ENCODE results near the gene SLC1A3. TPM values are rescaled to one million over a fixed set of nuclear protein-coding genes. Genes with fewer than 3 reads are reported as not detected.
A peak's percentile ranks its signal among the peaks of the same experiment; 100 is the strongest.

The SLC1A3 gene
- total RNA-seq, 1 experiment from 2014 or later = 9.6 TPM

GRCh38 chr5:36689225-36689624, 82.8 kb downstream of the SLC1A3 start:
- ChIA-PET CTCF (interaction anchor here (1.8 to 10.5 kb wide), 4 partner anchors 20 to 273 kb away, joined by 6 to 252 read pairs (median 90); no protein-coding TSS in a partner anchor), POLR2A (interaction anchor here (0.6 to 2.8 kb wide), 2 partner anchors 83 to 106 kb away, joined by 4 to 35 read pairs; partner anchors contain the start of gene SLC1A3)
- Mint-ChIP-seq H3K4me3 (ENCODE audit: unreplicated experiment) (peak overlapping the region; percentile 6), H3K4me1 (ENCODE audit: insufficient read depth, unreplicated experiment) (peaks cover 14% of the 10 kb centered on the region), H3K27me3 (ENCODE audit: insufficient read depth, unreplicated experiment) (no peaks in the 10 kb centered on the region), H3K9me3 (ENCODE audit: unreplicated experiment) (no peaks in the 10 kb centered on the region), H3K27ac (ENCODE audit: low read depth, unreplicated experiment) (no peak overlapping the region), H3K36me3 (ENCODE audit: insufficient read depth, unreplicated experiment) (no peaks in the 10 kb centered on the region)
- TF ChIP-seq CTCF (IDR thresholded peaks at IDR 0.05; ENCODE audit: unreplicated experiment) = no peak
- DNase-seq (ENCODE audit: unreplicated experiment) = no peak
- intact Hi-C loops (cut with micrococcal nuclease) = no loop called here
- BruUV-seq (replicated peaks) = no TSS peak

- DNase-seq (ENCODE audit: unreplicated experiment) = peak; percentile 89
- ChIA-PET POLR2A (interaction anchor here (0.6 to 4.0 kb wide), 18 partner anchors 10 to 625 kb away, joined by 3 to 38 read pairs (median 3); partner anchors contain the start of genes NADK2 and SLC1A3), CTCF (interaction anchor here (0.6 to 10.5 kb wide), 32 partner anchors 10 to 537 kb away, joined by 3 to 252 read pairs (median 4); partner anchors contain the start of gene SLC1A3)
- intact Hi-C loops (cut with micrococcal nuclease) = loop anchor here (1.0 kb wide), 2 partner anchors 33 to 84 kb away; partner anchors contain the start of gene SLC1A3
- H3K36me3 Mint-ChIP-seq (ENCODE audit: insufficient read depth, unreplicated experiment) = no peaks in the 10 kb centered on the region
- no peaks in the 10 kb centered on the region for H3K27me3 Mint-ChIP-seq (ENCODE audit: insufficient read depth, unreplicated experiment)
- H3K4me3 Mint-ChIP-seq (ENCODE audit: unreplicated experiment) = peak overlapping the region; percentile 71
- TF ChIP-seq CTCF (IDR thresholded peaks at IDR 0.05; ENCODE audit: unreplicated experiment) = peak; percentile 62
- H3K4me1 Mint-ChIP-seq (ENCODE audit: insufficient read depth, unreplicated experiment) = peaks cover 14% of the 10 kb centered on the region
- no peaks in the 10 kb centered on the region for H3K9me3 Mint-ChIP-seq (ENCODE audit: unreplicated experiment)
- peak overlapping the region; percentile 21 for H3K27ac Mint-ChIP-seq (ENCODE audit: low read depth, unreplicated experiment)
- BruUV-seq (replicated peaks) = TSS peak; percentile 51
Measured at GRCh38 chr5:36690041-36690961, 83.9 kb downstream of the SLC1A3 start.

GRCh38 chr5:36691226-36691625, 84.8 kb downstream of the SLC1A3 start:
- Mint-ChIP-seq H3K27ac (ENCODE audit: low read depth, unreplicated experiment) (no peak overlapping the region), H3K4me3 (ENCODE audit: unreplicated experiment) (no peak overlapping the region), H3K4me1 (ENCODE audit: insufficient read depth, unreplicated experiment) (peaks cover 14% of the 10 kb centered on the region), H3K36me3 (ENCODE audit: insufficient read depth, unreplicated experiment) (no peaks in the 10 kb centered on the region), H3K27me3 (ENCODE audit: insufficient read depth, unreplicated experiment) (no peaks in the 10 kb centered on the region), H3K9me3 (ENCODE audit: unreplicated experiment) (no peaks in the 10 kb centered on the region)
- CTCF ChIA-PET = interaction anchor here (0.6 to 10.5 kb wide), 28 partner anchors 9 to 531 kb away, joined by 3 to 252 read pairs (median 4); partner anchors contain the start of gene SLC1A3
- peak; percentile 31 for DNase-seq (ENCODE audit: unreplicated experiment)
- POLR2A ChIA-PET = interaction anchor here (0.6 to 4.0 kb wide), 14 partner anchors 10 to 449 kb away, joined by 3 to 38 read pairs (median 4); partner anchors contain the start of genes NADK2 and SLC1A3
- TF ChIP-seq CTCF (IDR thresholded peaks at IDR 0.05; ENCODE audit: unreplicated experiment) = no peak
- no TSS peak for BruUV-seq (replicated peaks)
- intact Hi-C loops (cut with micrococcal nuclease) = no loop called here
